IPS DF 6.9 (cell line): Measurements from ENCODE around the gene ZBTB5.

Experiments
- DNase-seq: peaks from one replicate; pipeline ENCODE4 v3.0.0-alpha.2; 2013; ENCODE audit warnings: low read depth, low spot score
- H3K27ac ChIP-seq: one replicate; pipeline ENCODE4 v1.5.1; 2013; ENCODE audit warnings: low read length, control low read depth
- H3K27me3 ChIP-seq: 2 replicates; pipeline ENCODE4 v1.6.1; 2013; ENCODE audit warnings: mild to moderate bottlenecking, low read length; ENCODE audit not compliant: control insufficient read depth, insufficient read depth
- H3K36me3 ChIP-seq: 2 replicates; pipeline ENCODE4 v1.6.1; 2013; ENCODE audit warnings: low read length; ENCODE audit not compliant: control insufficient read depth, insufficient read depth
- H3K4me1 ChIP-seq: 2 replicates; pipeline ENCODE4 v1.6.1; 2013; ENCODE audit warnings: low read length; ENCODE audit not compliant: control insufficient read depth, insufficient read depth
- H3K4me3 ChIP-seq: 2 replicates; pipeline ENCODE4 v1.5.1; 2013; ENCODE audit warnings: mild to moderate bottlenecking, low read length
- H3K9me3 ChIP-seq: 2 replicates; pipeline ENCODE4 v1.6.1; 2013; ENCODE audit warnings: low read length, inconsistent platforms; ENCODE audit not compliant: control insufficient read depth, insufficient read depth
- WGBS: extraction: QIAGEN DNeasy Blood & Tissue Kit; methylation state at CpG from one replicate; pipeline ENCODE4 v1.1.7; 2013; ENCODE audit warnings: mixed read lengths, missing lambda C conversion rate; ENCODE audit not compliant: insufficient read length, insufficient coverage; 5-methylcytosine and 5-hydroxymethylcytosine counted together

The ZBTB5 gene

GRCh38 chr9:37452611-37453010 lies 12.6 kb downstream of the ZBTB5 start:
- no peaks in the 10 kb centered on the region for H3K4me1 ChIP-seq
- no peak overlapping the region for H3K27ac ChIP-seq
- no peaks in the 10 kb centered on the region for H3K9me3 ChIP-seq
- no peaks in the 10 kb centered on the region for H3K27me3 ChIP-seq
- no peak for DNase-seq
- H3K36me3 ChIP-seq = no peaks in the 10 kb centered on the region; the same call in 1 of the 2 replicates
- no CpG with 5 or more reads among the region's 1 CpG for whole genome bisulfite sequencing
- no peak overlapping the region for H3K4me3 ChIP-seq

GRCh38 chr9:37451628-37452027 lies 13.6 kb downstream of the ZBTB5 start:
- Histone ChIP-seq H3K9me3 (no peaks in the 10 kb centered on the region), H3K4me3 (no peak overlapping the region), H3K4me1 (no peaks in the 10 kb centered on the region), H3K27me3 (no peaks in the 10 kb centered on the region), H3K27ac (no peak overlapping the region), H3K36me3 (no peaks in the 10 kb centered on the region; the same call in 1 of the 2 replicates)
- no peak for DNase-seq
- no CpG with 5 or more reads among the region's 3 CpGs for WGBS

GRCh38 chr9:37449862-37450632 lies 15.2 kb downstream of the ZBTB5 start:
- no peak for DNase-seq
- H3K27ac ChIP-seq = no peak overlapping the region
- H3K27me3 ChIP-seq = no peaks in the 10 kb centered on the region
- H3K36me3 ChIP-seq = no peaks in the 10 kb centered on the region
- WGBS = no CpG with 5 or more reads among the region's 12 CpGs
- H3K4me3 ChIP-seq = no peak overlapping the region
- no peaks in the 10 kb centered on the region for H3K9me3 ChIP-seq
- H3K4me1 ChIP-seq = no peaks in the 10 kb centered on the region

- no peak for DNase-seq
- no peak overlapping the region for H3K4me3 ChIP-seq
- no peaks in the 10 kb centered on the region for H3K27me3 ChIP-seq
- peaks cover 5% of the 10 kb centered on the region for H3K36me3 ChIP-seq
- no peak overlapping the region for H3K27ac ChIP-seq
- H3K4me1 ChIP-seq = no peaks in the 10 kb centered on the region
- no peaks in the 10 kb centered on the region for H3K9me3 ChIP-seq
These were observed 18.1 kb downstream of the ZBTB5 start for GRCh38 chr9:37447111-37447510.

- no peak overlapping the region for H3K27ac ChIP-seq
- WGBS = no CpG with 5 or more reads among the region's 4 CpGs
These were observed 18.8 kb downstream of the ZBTB5 start for GRCh38 chr9:37446401-37446800.

GRCh38 chr9:37445832-37446231 lies 19.4 kb downstream of the ZBTB5 start:
- Histone ChIP-seq H3K4me1 (no peaks in the 10 kb centered on the region), H3K27ac (no peak overlapping the region), H3K36me3 (peaks cover 14% of the 10 kb centered on the region), H3K27me3 (no peaks in the 10 kb centered on the region), H3K4me3 (no peak overlapping the region), H3K9me3 (no peaks in the 10 kb centered on the region)
- DNase-seq = no peak
- no CpG with 5 or more reads among the region's 6 CpGs for WGBS

More at GRCh38 chr9:37446401-37446800, 18.8 kb downstream of the ZBTB5 start:
- no peaks in the 10 kb centered on the region for H3K9me3 ChIP-seq
- H3K27me3 ChIP-seq = no peaks in the 10 kb centered on the region
- peaks cover 10% of the 10 kb centered on the region for H3K36me3 ChIP-seq
- H3K4me1 ChIP-seq = no peaks in the 10 kb centered on the region
- no peak overlapping the region for H3K4me3 ChIP-seq
- DNase-seq = no peak

- Histone ChIP-seq H3K4me1 (no peaks in the 10 kb centered on the region), H3K4me3 (no peak overlapping the region), H3K36me3 (peaks cover 19% of the 10 kb centered on the region), H3K27ac (no peak overlapping the region), H3K9me3 (no peaks in the 10 kb centered on the region), H3K27me3 (no peaks in the 10 kb centered on the region)
- no CpG with 5 or more reads among the region's 2 CpGs for WGBS
- DNase-seq = no peak
These were observed 20.4 kb downstream of the ZBTB5 start for GRCh38 chr9:37444890-37445289.

GRCh38 chr9:37443566-37443965 lies 21.7 kb downstream of the ZBTB5 start:
- no peaks in the 10 kb centered on the region for H3K27me3 ChIP-seq
- WGBS = no CpG with 5 or more reads among the region's 5 CpGs
- peaks cover 23% of the 10 kb centered on the region for H3K36me3 ChIP-seq
- no peak overlapping the region for H3K4me3 ChIP-seq
- no peak overlapping the region for H3K27ac ChIP-seq
- DNase-seq = no peak
- no peaks in the 10 kb centered on the region for H3K4me1 ChIP-seq
- no peaks in the 10 kb centered on the region for H3K9me3 ChIP-seq

GRCh38 chr9:37442556-37442955 lies 22.7 kb downstream of the ZBTB5 start:
- H3K27ac ChIP-seq = no peak overlapping the region
- peaks cover 29% of the 10 kb centered on the region for H3K36me3 ChIP-seq
- no peaks in the 10 kb centered on the region for H3K4me1 ChIP-seq
- H3K4me3 ChIP-seq = no peak overlapping the region
- H3K9me3 ChIP-seq = no peaks in the 10 kb centered on the region
- no CpG with 5 or more reads among the region's 2 CpGs for WGBS
- H3K27me3 ChIP-seq = no peaks in the 10 kb centered on the region
- no peak for DNase-seq

- no peak overlapping the region for H3K4me3 ChIP-seq
These were observed 23.4 kb downstream of the ZBTB5 start for GRCh38 chr9:37441776-37442370.

GRCh38 chr9:37438359-37438758 lies 26.9 kb downstream of the ZBTB5 start:
- Histone ChIP-seq H3K4me1 (peaks cover 4% of the 10 kb centered on the region; the same call in 1 of the 2 replicates), H3K27me3 (no peaks in the 10 kb centered on the region), H3K4me3 (no peak overlapping the region), H3K9me3 (no peaks in the 10 kb centered on the region), H3K36me3 (peaks cover 42% of the 10 kb centered on the region), H3K27ac (no peak overlapping the region)
- no CpG with 5 or more reads among the region's 3 CpGs for WGBS
- DNase-seq = no peak

More at GRCh38 chr9:37441776-37442370, 23.4 kb downstream of the ZBTB5 start:
- H3K27me3 ChIP-seq = no peaks in the 10 kb centered on the region
- no peaks in the 10 kb centered on the region for H3K4me1 ChIP-seq
- H3K36me3 ChIP-seq = peaks cover 35% of the 10 kb centered on the region
- no peak overlapping the region for H3K27ac ChIP-seq
- H3K9me3 ChIP-seq = no peaks in the 10 kb centered on the region
- no CpG with 5 or more reads among the region's 21 CpGs for WGBS
- no peak for DNase-seq
